ENCODE measurements around the gene ADGRE3.

Gene ADGRE3

GRCh38 chr19:14695471-14695870 is 20.8 kb upstream of the ADGRE3 start:
- DNase-seq (ENCODE audit: insufficient read length, low spot score) (no peak), FAIRE-seq (no peak)
- TF ChIP-seq SPI1 (IDR thresholded peaks at IDR 0.05; ENCODE audit: low read depth, low read length) (no peak), POU2F2 (IDR thresholded peaks at IDR 0.05; ENCODE audit: low read depth, low read length) (no peak), POLR2AphosphoS5 (IDR thresholded peaks at IDR 0.05; ENCODE audit: low read depth, low read length) (no peak)

- FAIRE-seq (no peak), DNase-seq (ENCODE audit: insufficient read length, low spot score) (no peak)
- TF ChIP-seq POU2F2 (IDR thresholded peaks at IDR 0.05; ENCODE audit: low read depth, low read length): no peak
- TF ChIP-seq POLR2AphosphoS5 (IDR thresholded peaks at IDR 0.05; ENCODE audit: low read depth, low read length): no peak
- TF ChIP-seq TAF1 (IDR thresholded peaks at IDR 0.05; ENCODE audit: low read depth, low read length): no peak
- no peak for TF ChIP-seq PAX5 (IDR thresholded peaks at IDR 0.05; ENCODE audit: insufficient read depth, low read length, severe bottlenecking)
- no peak for TF ChIP-seq SPI1 (IDR thresholded peaks at IDR 0.05; ENCODE audit: low read depth, low read length)
- TF ChIP-seq POLR2A (IDR thresholded peaks at IDR 0.05; ENCODE audit: low read depth, low read length): no peak
Observed at GRCh38 chr19:14694641-14695266, 20.1 kb upstream of the ADGRE3 start.

GRCh38 chr19:14689598-14690503 is 15.2 kb upstream of the ADGRE3 start, which contains the start of gene ZNF333:
Gene ZNF333 (plus strand): TSS chr19:14690048. CDS start chr19:14693492, 3,444 bp downstream.
- DNase-seq (ENCODE audit: insufficient read length, low spot score) (peak; percentile 81), FAIRE-seq (peak; percentile 98)
- TF ChIP-seq POLR2A (IDR thresholded peaks at IDR 0.05; ENCODE audit: low read depth, low read length) (peak; percentile 79), PAX5 (IDR thresholded peaks at IDR 0.05; ENCODE audit: insufficient read depth, low read length, severe bottlenecking) (no peak), TAF1 (IDR thresholded peaks at IDR 0.05; ENCODE audit: low read depth, low read length) (peak; percentile 64), POLR2AphosphoS5 (IDR thresholded peaks at IDR 0.05; ENCODE audit: low read depth, low read length) (peak; percentile 89), SPI1 (IDR thresholded peaks at IDR 0.05; ENCODE audit: low read depth, low read length) (peak; percentile 75), POU2F2 (IDR thresholded peaks at IDR 0.05; ENCODE audit: low read depth, low read length) (no peak)

GRCh38 chr19:14686411-14686810 is 11.8 kb upstream of the ADGRE3 start:
- FAIRE-seq (no peak), DNase-seq (ENCODE audit: insufficient read length, low spot score) (no peak)
- TF ChIP-seq PAX5 (IDR thresholded peaks at IDR 0.05; ENCODE audit: insufficient read depth, low read length, severe bottlenecking): no peak
- no peak for TF ChIP-seq SPI1 (IDR thresholded peaks at IDR 0.05; ENCODE audit: low read depth, low read length)
- no peak for TF ChIP-seq POLR2AphosphoS5 (IDR thresholded peaks at IDR 0.05; ENCODE audit: low read depth, low read length)
- no peak for TF ChIP-seq POU2F2 (IDR thresholded peaks at IDR 0.05; ENCODE audit: low read depth, low read length)
- no peak for TF ChIP-seq POLR2A (IDR thresholded peaks at IDR 0.05; ENCODE audit: low read depth, low read length)
- TF ChIP-seq TAF1 (IDR thresholded peaks at IDR 0.05; ENCODE audit: low read depth, low read length): no peak

GRCh38 chr19:14683439-14683838 is 8.8 kb upstream of the ADGRE3 start:
- no peak for DNase-seq (ENCODE audit: insufficient read length, low spot score)
- no peak for FAIRE-seq
- TF ChIP-seq POLR2AphosphoS5 (IDR thresholded peaks at IDR 0.05; ENCODE audit: low read depth, low read length) (no peak), PAX5 (IDR thresholded peaks at IDR 0.05; ENCODE audit: insufficient read depth, low read length, severe bottlenecking) (no peak), POU2F2 (IDR thresholded peaks at IDR 0.05; ENCODE audit: low read depth, low read length) (no peak), TAF1 (IDR thresholded peaks at IDR 0.05; ENCODE audit: low read depth, low read length) (no peak), SPI1 (IDR thresholded peaks at IDR 0.05; ENCODE audit: low read depth, low read length) (peak; percentile 35; the same call in 1 of the 2 replicates)

GRCh38 chr19:14682084-14682483 is 7.4 kb upstream of the ADGRE3 start:
- FAIRE-seq: no peak
- no peak for DNase-seq (ENCODE audit: insufficient read length, low spot score)
- TF ChIP-seq POLR2AphosphoS5 (IDR thresholded peaks at IDR 0.05; ENCODE audit: low read depth, low read length) (no peak), PAX5 (IDR thresholded peaks at IDR 0.05; ENCODE audit: insufficient read depth, low read length, severe bottlenecking) (no peak), TAF1 (IDR thresholded peaks at IDR 0.05; ENCODE audit: low read depth, low read length) (no peak), SPI1 (IDR thresholded peaks at IDR 0.05; ENCODE audit: low read depth, low read length) (no peak), POU2F2 (IDR thresholded peaks at IDR 0.05; ENCODE audit: low read depth, low read length) (no peak), POLR2A (IDR thresholded peaks at IDR 0.05; ENCODE audit: low read depth, low read length) (no peak)

GRCh38 chr19:14678199-14678598 is 3.6 kb upstream of the ADGRE3 start:
- no peak for DNase-seq (ENCODE audit: insufficient read length, low spot score)
- TF ChIP-seq PAX5 (IDR thresholded peaks at IDR 0.05; ENCODE audit: insufficient read depth, low read length, severe bottlenecking) (no peak), POU2F2 (IDR thresholded peaks at IDR 0.05; ENCODE audit: low read depth, low read length) (no peak), SPI1 (IDR thresholded peaks at IDR 0.05; ENCODE audit: low read depth, low read length) (no peak), TAF1 (IDR thresholded peaks at IDR 0.05; ENCODE audit: low read depth, low read length) (no peak), POLR2AphosphoS5 (IDR thresholded peaks at IDR 0.05; ENCODE audit: low read depth, low read length) (no peak), POLR2A (IDR thresholded peaks at IDR 0.05; ENCODE audit: low read depth, low read length) (no peak)
- peak; percentile 23 for FAIRE-seq

GRCh38 chr19:14677464-14677863 is 2.8 kb upstream of the ADGRE3 start:
- no peak for TF ChIP-seq PAX5 (IDR thresholded peaks at IDR 0.05; ENCODE audit: insufficient read depth, low read length, severe bottlenecking)
- no peak for TF ChIP-seq POLR2AphosphoS5 (IDR thresholded peaks at IDR 0.05; ENCODE audit: low read depth, low read length)
- no peak for TF ChIP-seq POU2F2 (IDR thresholded peaks at IDR 0.05; ENCODE audit: low read depth, low read length)
- no peak for TF ChIP-seq SPI1 (IDR thresholded peaks at IDR 0.05; ENCODE audit: low read depth, low read length)
- no peak for TF ChIP-seq TAF1 (IDR thresholded peaks at IDR 0.05; ENCODE audit: low read depth, low read length)
- no peak for TF ChIP-seq POLR2A (IDR thresholded peaks at IDR 0.05; ENCODE audit: low read depth, low read length)
- DNase-seq (ENCODE audit: insufficient read length, low spot score): no peak
- FAIRE-seq: no peak

GRCh38 chr19:14676762-14677161 is 2.1 kb upstream of the ADGRE3 start:
- FAIRE-seq (peak; percentile 59), DNase-seq (ENCODE audit: insufficient read length, low spot score) (no peak)
- TF ChIP-seq TAF1 (IDR thresholded peaks at IDR 0.05; ENCODE audit: low read depth, low read length): no peak
- TF ChIP-seq POLR2A (IDR thresholded peaks at IDR 0.05; ENCODE audit: low read depth, low read length): no peak
- TF ChIP-seq POU2F2 (IDR thresholded peaks at IDR 0.05; ENCODE audit: low read depth, low read length): no peak
- TF ChIP-seq SPI1 (IDR thresholded peaks at IDR 0.05; ENCODE audit: low read depth, low read length): no peak
- no peak for TF ChIP-seq POLR2AphosphoS5 (IDR thresholded peaks at IDR 0.05; ENCODE audit: low read depth, low read length)
- TF ChIP-seq PAX5 (IDR thresholded peaks at IDR 0.05; ENCODE audit: insufficient read depth, low read length, severe bottlenecking): no peak
